GM19397 (cell line): Measurements from ENCODE around the gene PMS1.
"Not testable (repeated sequence)": the region's sequence is repeated elsewhere in the genome, so short reads cannot be mapped to it uniquely, and the experiment has no call there.

Experiments used
- ATAC-seq: cut with Tn5 transposase; IDR thresholded peaks from one replicate; pipeline ENCODE4 v1.9.1; 2021; ENCODE audit warnings: mild to moderate bottlenecking, moderate library complexity; ENCODE audit not compliant: unreplicated experiment

PMS1 gene

DNA sequence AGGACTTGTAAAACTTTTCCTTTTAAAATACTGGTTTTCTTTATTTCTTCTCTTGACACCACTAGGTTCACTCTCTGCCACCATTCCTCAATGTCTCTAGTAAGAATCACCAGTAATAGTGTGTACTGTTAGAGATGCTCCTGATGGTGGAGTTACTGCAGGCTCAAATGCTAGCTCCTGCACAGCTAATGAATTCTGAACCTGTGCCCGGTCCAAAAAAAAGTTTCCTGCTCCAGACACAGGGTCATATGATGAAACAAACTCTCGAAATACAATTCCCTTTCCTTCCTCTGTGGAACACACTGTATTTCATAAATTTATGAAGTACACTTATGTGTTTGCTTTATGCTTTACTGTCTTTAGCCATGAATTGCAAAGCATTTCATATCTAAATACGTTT is 19.2 kb downstream of the PMS1 start:
- no peak for ATAC-seq

DNA sequence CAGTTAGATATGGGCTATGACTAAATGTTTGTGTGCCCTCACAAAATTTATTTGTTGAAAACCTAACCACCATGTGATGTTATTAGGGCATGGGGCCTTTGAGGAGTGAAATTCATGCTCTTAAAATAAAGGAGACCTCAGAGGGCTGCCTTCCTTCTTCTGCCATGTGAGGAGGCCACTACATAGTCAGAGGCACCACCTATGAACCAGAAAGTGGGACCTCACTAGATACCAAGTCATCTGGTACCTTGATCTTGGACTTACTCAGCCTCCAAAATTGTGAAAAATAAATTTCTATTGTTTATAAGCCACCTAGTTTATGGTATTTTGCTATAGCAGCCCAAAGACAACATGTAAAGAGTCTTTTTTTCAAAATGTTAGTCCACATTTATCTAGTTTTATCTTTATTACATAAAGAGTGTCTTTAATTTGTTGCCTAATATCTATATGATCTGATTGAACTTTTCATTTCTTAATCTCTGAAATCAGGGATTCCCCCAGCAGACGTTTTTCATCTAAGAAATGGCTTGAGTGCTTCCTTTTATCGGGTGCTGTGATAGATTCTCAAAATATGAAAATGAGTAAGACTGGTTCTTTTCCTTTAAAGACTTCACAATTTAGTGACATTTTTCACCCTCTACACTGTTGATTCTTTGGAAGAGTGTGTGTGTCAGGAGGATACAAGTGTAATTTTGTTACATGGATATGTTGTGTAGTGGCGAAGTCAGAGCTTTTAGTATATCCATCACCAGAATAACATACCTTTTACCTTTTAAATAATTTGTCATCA is 34.2 kb downstream of the PMS1 start:
- no peak for ATAC-seq

DNA sequence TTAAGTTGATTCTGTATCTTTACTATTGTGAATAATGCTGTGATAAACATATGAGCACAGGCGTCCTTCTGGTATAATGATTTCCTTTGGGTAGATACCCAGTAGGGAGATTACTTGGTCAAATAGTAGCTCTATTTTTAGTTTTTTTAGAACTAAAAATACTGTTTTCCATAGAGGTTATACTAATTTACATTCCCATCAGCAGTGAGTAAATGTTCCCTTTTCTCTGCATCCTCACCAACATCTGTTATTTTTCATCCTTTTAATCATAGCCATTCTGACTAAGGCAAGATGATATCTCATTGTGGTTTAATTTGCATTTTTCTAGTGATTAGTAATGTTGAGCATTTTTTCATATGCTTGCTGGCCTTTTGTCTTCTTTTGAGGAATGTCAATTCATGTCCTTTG is 35.1 kb downstream of the PMS1 start:
- ATAC-seq: no peak

DNA sequence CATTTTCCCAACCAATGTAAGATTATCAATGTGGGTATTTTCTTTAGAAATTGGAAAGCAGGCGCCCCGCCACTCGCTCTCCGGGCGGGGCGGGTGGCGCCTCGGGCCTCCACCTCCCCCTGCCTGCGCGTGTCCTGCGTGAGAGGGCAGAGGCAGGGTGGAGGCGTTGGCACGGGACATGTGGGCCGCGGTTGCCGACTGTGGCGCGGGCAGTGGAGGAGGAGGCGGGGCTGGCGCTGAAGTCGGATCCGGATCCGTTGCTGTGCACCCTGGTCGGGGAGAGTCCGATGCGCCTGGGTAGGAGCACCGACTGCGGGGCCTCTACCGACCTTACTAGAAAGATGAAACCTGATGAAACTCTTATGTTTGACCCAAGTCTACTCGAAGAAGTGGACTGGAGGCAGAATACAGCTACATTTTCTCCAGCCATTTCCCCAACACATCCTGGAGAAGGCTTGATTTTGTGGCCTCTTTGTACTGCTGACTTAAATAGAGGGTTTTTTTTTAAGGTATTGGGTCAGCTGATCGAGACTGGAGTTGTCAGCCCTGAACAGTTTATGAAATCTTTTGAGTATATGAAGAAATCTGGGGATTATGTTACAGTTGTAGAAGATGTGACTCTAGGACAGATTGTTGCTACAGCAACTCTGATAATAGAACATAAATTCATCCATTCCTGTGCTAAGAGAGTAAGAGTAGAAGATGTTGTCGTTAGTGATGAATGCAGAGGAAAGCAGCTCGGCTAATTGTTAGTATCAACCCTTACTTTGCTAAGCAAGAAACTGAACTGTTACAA is 37.9 kb downstream of the PMS1 start:
- no peak for ATAC-seq

DNA sequence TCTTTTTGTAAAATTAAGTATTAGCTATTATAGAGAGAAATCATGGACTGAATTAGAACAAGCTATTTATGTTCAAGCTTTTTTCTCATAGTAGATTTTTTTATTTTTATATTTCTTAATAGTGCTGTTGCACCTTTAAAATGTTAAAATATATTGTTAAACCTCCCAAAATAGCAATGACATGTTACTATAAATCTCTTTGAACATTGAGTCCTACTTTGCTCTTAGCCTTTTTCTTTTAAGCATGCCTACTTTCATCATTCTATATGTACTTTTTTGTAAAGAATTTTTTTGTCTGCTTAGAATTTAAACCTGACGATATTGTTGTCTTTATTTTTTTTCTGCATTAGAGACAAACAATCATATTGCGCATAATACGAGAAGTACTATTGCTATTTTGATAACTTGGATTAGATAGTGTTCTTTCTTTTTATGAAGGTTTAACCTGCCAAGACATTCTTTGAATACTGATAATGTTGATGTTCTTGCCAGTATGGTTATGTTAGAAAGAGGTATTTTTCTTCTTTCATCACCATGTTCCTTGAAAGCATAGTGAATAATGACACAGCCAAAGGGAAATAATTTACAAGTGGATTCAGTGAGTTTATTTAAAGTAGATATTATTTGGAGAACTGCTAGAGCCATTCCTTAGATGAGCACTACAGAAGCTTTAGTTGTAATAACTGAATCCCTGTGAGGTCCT is 40.6 kb downstream of the PMS1 start:
- ATAC-seq: no peak

- ATAC-seq: no peak
Measured at GRCh38 chr2:189826039-189826438, 41.8 kb downstream of the PMS1 start.

DNA sequence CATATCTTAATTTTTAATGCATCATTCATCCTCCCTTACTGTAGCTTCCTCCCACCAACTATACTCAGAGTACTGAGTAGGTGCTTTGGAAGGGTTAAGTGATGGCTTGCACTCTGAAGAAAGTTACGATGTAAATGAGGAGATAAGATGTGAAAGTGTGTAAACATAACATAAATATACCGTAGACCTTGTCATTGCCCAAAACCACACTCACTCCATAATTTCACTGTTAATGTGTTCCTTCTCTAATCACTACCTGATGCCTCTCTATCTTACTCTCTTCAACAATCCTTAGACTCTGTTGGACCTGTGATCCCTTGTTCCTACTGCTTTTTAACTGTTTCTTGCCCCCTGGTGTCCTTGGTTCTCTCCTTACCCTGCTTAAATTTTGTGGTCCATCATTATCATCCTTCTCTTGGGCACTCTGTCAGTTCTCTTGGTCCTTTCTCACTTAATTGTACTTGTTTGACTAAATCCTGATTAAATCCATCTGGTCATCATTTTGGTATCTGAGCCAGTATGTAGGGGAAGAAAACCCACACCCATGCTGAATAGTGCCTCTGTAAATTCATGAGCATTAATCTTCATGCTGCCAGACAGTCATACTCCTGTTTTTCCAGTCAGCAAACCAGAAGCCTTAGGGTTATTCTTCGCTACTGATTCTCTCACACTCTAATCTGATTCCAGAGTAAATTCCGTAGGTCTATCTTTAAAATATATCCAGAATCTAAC is 45.0 kb downstream of the PMS1 start:
- ATAC-seq: no peak

GRCh38 chr2:189830510-189830909 is 46.3 kb downstream of the PMS1 start:
- no peak for ATAC-seq

GRCh38 chr2:189834059-189834458 is 49.8 kb downstream of the PMS1 start:
- ATAC-seq: no peak

DNA sequence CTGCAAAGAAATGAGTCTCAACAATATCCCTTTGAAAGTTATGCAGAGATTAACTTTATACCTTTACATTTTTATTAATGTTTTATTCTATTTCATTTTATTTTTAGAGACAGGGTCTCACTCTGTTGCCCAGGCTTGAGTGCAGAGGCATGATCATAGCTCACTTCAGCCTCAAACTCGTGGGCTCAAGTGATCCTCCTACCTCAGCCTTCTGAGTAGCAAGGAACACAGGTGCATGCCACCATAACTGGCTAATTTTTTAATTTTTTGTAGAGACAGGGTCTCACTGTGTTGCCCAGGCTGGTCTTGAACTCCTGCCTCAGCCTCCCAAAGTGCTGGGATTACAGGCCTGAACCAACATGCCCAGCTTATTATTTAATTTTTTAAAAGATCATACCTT is 50.4 kb downstream of the PMS1 start:
- not testable (repeated sequence) for ATAC-seq

DNA sequence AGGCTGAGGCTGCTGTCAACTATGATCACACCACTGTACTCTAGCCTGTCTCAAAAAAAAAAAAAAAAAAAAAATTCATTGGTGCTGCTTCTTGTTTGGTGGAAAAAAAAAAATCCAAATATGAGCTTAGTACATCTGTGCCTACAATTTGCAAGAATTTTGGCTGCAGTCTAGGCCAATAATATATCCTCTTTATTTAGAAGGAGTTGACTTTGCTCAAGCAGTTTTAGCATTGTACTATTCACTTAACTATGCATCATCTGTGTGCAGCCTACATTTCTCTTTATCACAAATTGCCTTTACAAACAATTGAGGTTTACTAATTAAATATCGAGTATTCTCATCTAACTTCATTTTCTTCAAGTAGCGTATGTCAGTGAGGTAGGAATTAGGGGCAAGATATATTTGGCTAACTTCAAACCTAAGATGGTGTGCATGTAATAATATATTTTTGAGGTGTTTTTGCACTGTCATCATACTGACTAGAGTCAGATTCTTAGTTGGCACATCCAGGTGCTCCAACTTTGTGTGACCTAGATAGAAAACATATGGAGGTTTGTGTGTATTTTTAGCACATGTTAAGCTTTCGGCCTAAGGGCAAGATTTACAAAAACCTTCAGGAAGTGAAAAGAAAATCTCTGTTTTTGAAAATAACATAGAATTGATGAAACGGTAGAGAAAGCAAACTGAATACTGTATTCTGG is 51.8 kb downstream of the PMS1 start:
- ATAC-seq: no peak

DNA sequence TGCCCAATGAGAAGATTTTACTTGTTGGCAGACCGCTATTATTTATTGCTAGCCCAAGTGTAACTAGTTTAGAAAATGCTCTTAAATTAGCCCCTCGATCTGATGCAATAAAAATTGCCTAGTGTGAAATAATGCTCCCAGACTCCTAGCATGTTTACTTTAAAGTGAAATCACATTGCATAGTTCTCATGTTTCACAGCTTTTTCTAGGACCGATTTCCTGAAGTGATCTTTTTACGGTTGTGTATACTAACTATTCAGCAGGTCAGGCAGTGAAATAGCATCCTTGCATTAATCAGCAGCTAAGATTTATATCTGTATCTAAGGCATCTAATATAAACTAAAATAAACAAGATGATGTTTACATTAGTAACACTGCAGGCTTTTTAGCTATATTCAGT is 52.4 kb downstream of the PMS1 start:
- no peak for ATAC-seq

GRCh38 chr2:189837326-189837725 is 53.1 kb downstream of the PMS1 start:
- ATAC-seq: no peak

DNA sequence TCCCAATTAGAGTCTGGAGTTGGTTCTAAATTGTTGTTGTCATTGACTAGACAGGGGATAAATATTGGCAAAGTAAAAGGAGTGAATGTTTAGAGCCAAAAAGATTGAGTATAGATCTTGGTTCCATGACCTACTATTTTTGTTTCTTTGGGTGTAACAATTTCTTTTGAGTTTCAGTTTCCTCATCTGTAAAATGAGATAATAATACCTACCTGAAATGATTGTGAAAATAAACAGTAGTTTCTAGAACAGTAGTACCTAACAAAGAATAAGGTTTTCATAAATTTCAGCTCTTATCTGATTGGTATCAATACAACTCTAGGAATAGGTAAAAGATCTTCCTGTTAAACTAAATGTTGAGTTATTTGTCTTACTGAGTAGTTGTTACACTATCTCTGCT is 56.8 kb downstream of the PMS1 start:
- no peak for ATAC-seq

- ATAC-seq: no peak
Measured at GRCh38 chr2:189848276-189848675, 64.0 kb downstream of the PMS1 start.

DNA sequence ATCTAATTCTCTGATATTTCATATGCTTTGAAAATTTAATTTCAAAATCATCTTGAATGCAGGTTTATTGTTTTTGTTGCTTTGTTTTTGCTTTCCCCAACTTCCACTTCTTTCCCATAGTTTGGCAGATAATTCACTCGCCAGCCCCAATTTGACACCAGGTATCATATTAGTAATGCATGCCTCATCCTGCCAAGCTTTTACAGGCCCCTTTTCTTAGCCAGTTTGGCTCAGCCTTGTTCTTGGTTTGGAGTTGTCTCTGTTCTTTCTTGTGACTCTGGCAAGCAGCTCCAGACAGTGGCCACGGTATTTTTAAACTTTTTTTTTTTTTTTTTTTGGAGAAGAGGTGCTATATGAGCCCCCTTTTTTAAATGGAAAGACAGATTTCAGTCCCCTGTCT is 65.3 kb downstream of the PMS1 start:
- no peak for ATAC-seq

DNA sequence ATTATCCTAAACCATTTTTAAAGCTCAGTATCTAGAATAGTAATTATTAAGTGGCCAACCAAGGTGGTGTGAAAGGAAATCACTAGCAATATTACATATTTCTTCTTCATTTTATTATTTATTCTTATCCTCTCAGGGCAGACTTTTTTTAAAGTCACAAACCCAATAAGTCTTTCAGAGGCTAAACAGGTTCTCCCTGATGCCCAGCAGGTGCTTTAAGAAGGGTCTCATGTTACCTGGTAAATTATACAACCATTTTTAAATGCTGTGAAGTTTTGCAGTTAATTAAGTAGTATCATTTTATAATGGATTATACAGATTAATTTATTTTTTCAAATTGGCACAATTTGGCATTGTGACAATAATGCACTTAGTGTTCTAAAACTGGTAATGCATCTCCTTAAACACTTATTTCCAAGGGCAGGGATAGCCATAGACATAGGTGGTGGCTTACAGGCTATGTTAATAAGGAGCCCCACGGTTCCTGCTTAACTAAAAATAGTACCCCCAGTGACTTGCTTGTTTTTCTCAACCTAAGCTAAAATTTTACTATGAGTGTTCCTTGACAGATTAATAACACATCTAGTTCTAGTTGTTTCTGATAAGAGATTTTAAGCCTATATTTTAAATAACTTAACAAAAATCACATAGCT is 67.0 kb downstream of the PMS1 start:
- no peak for ATAC-seq

- ATAC-seq: no peak
Measured at GRCh38 chr2:189854187-189854586, 69.9 kb downstream of the PMS1 start.

- no peak for ATAC-seq
Measured at GRCh38 chr2:189854940-189855339, 70.7 kb downstream of the PMS1 start.

DNA sequence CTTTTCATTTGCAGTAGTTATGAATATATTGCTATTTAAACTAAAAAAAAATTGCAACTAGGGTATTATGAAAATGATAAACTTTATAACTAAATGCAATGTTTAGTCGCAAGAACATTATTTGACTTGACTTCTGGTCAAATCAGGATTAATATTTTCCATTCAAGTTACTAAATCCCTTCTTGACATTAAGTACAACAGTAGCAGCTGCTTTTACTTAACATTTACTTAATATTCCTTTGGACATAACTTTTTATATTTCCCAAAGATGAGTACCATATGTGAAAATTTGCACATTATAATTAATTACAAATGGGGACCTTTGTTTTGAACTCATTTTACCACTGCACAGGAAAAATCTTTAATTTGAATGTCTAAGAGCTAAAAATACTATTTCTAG is 74.0 kb downstream of the PMS1 start:
- ATAC-seq: no peak
